Smooth muscle cell (in vitro differentiated cells): ENCODE measurements around the gene RERGL. TPM values are rescaled to one million over a fixed set of nuclear protein-coding genes. Genes with fewer than 3 reads are reported as not detected.

Source experiments
- DNase-seq: peaks from one replicate; lab custom pipeline; 2025; ENCODE audit not compliant: unreplicated experiment; lab: John Stamatoyannopoulos, UW
- H2AFZ ChIP-seq: fragments of 200-600 bp; sonication (generic); 2 replicates; pipeline ENCODE4 v1.6.0; 2016; ENCODE audit warnings: antibody characterized with exemption, low read depth, mild to moderate bottlenecking
- H3F3A ChIP-seq: fragments of 200-600 bp; sonication (generic); 2 replicates; pipeline ENCODE4 v1.6.0; 2017; ENCODE audit warnings: antibody characterized with exemption, low read depth
- H3K27ac ChIP-seq: fragments of 200-600 bp; sonication (generic); 2 replicates; pipeline ENCODE4 v1.5.1; 2016; ENCODE audit warnings: low read depth, mild to moderate bottlenecking
- H3K27me3 ChIP-seq: fragments of 200-600 bp; sonication (generic); 2 replicates; pipeline ENCODE4 v1.6.1; 2016; ENCODE audit warnings: low read depth, mild to moderate bottlenecking
- H3K36me3 ChIP-seq: fragments of 200-600 bp; sonication (generic); 2 replicates; pipeline ENCODE4 v1.5.1; 2016; ENCODE audit warnings: low read depth
- H3K4me1 ChIP-seq: fragments of 200-600 bp; sonication (generic); 2 replicates; pipeline ENCODE4 v1.5.1; 2016; ENCODE audit warnings: low read depth
- H3K4me2 ChIP-seq: fragments of 200-600 bp; sonication (generic); 2 replicates; pipeline ENCODE4 v1.6.0; 2016; ENCODE audit warnings: mild to moderate bottlenecking
- H3K4me3 ChIP-seq: fragments of 200-600 bp; sonication (generic); 2 replicates; pipeline ENCODE4 v1.5.1; 2016; ENCODE audit warnings: mild to moderate bottlenecking
- H3K79me2 ChIP-seq: fragments of 200-600 bp; sonication (generic); 2 replicates; pipeline ENCODE4 v1.6.0; 2016; ENCODE audit warnings: low read depth, mild to moderate bottlenecking
- H3K9ac ChIP-seq: fragments of 200-600 bp; sonication (generic); 2 replicates; pipeline ENCODE4 v1.6.0; 2016; ENCODE audit warnings: low read depth
- H3K9me3 ChIP-seq: fragments of 200-600 bp; sonication (generic); replicated peaks from 2 replicates; pipeline ENCODE4 v1.5.1; 2016; ENCODE audit warnings: low read depth
- H4K20me1 ChIP-seq: fragments of 200-600 bp; sonication (generic); 2 replicates; pipeline ENCODE4 v1.6.0; 2016; ENCODE audit warnings: low read depth
- CTCF ChIP-seq: fragments of 200-600 bp; sonication (generic); IDR thresholded peaks from 2 replicates; pipeline ENCODE4 v1.5.1; 2017; ENCODE audit warnings: borderline replicate concordance, mild to moderate bottlenecking, antibody characterized with exemption; ENCODE audit not compliant: insufficient read depth, poor library complexity, severe bottlenecking
- WGBS: methylation state at CpG from one replicate; pipeline ENCODE4 v1.1.7; 2016; ENCODE audit warnings: low lambda C conversion rate; 5-methylcytosine and 5-hydroxymethylcytosine counted together
- polyA plus RNA-seq: library from polyadenylated mRNA; unstranded; fragments of >200 nt; fragmentation: Nextera tagmentation; extraction: Ambion mirVana; gene quantifications from 2 replicates; pipeline ENCODE4 v1.2.1, GENCODE V29; 2016
- total RNA-seq: library from RNA; depleted of rRNA; stranded (reverse); fragments of >200 nt; gene quantifications from 2 replicates; pipeline ENCODE4 v1.2.3, GENCODE V29; 2014

RERGL gene
- total and polyA plus RNA-seq, 2 experiments from 2014 or later: not detected

GRCh38 chr12:18103624-18104023 lies 13.6 kb upstream of the RERGL start:
- H4K20me1 ChIP-seq: no peaks in the 10 kb centered on the region
- no peaks in the 10 kb centered on the region for H3K9me3 ChIP-seq
- H3K27me3 ChIP-seq: no peaks in the 10 kb centered on the region
- no peak overlapping the region for H3K27ac ChIP-seq
- H3K4me3 ChIP-seq: no peak overlapping the region
- H3K4me2 ChIP-seq: no peak overlapping the region
- 86% methylated on average over 2 of the region's 2 CpGs for WGBS
- TF ChIP-seq CTCF: no peak
- no peaks in the 10 kb centered on the region for H3K36me3 ChIP-seq
- H3K4me1 ChIP-seq: no peaks in the 10 kb centered on the region
- H3K79me2 ChIP-seq: no peaks in the 10 kb centered on the region
- H3K9ac ChIP-seq: no peak overlapping the region
- H3F3A ChIP-seq: no peaks in the 10 kb centered on the region
- DNase-seq: no peak
- H2AFZ ChIP-seq: no peak overlapping the region

- Histone ChIP-seq H3K4me3 (no peak overlapping the region), H2AFZ (no peak overlapping the region), H3K4me1 (no peaks in the 10 kb centered on the region), H3K9ac (no peak overlapping the region), H3K27ac (no peak overlapping the region), H3F3A (no peaks in the 10 kb centered on the region), H3K79me2 (no peaks in the 10 kb centered on the region), H3K27me3 (no peaks in the 10 kb centered on the region), H3K4me2 (no peak overlapping the region), H4K20me1 (no peaks in the 10 kb centered on the region), H3K9me3 (no peaks in the 10 kb centered on the region), H3K36me3 (no peaks in the 10 kb centered on the region)
- TF ChIP-seq CTCF: no peak
- DNase-seq: no peak
- 81% methylated on average over 2 of the region's 2 CpGs for WGBS
Measured at GRCh38 chr12:18101043-18101442, 11.1 kb upstream of the RERGL start.

DNA sequence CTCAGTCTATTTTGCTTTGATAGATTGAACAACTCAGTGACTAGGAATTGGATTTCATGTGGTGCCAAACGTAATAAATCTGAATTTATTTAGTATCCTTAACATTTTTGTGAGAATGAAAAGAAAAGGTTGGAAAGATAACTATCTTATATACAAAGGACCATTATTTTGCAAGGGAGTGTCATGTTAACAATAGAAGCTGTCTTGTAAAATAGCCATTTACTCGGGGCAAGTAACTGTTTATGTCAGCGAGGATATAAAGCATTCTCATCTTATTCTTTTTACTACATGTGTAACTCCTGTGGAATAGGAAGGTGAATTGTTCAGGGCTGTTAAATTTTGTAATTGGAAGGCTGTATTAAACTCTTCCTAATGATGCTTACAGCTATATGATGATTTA lies 5.9 kb downstream of the RERGL start:
- WGBS: 78% methylated on average over 3 of the region's 3 CpGs
- Histone ChIP-seq H4K20me1 (no peaks in the 10 kb centered on the region), H3K4me2 (no peak overlapping the region), H2AFZ (no peak overlapping the region), H3K27me3 (no peaks in the 10 kb centered on the region), H3F3A (no peaks in the 10 kb centered on the region), H3K27ac (no peak overlapping the region), H3K9me3 (no peaks in the 10 kb centered on the region), H3K79me2 (no peaks in the 10 kb centered on the region), H3K9ac (no peak overlapping the region), H3K4me1 (no peaks in the 10 kb centered on the region), H3K4me3 (no peak overlapping the region), H3K36me3 (no peaks in the 10 kb centered on the region)
- TF ChIP-seq CTCF: no peak
- DNase-seq: no peak

DNA sequence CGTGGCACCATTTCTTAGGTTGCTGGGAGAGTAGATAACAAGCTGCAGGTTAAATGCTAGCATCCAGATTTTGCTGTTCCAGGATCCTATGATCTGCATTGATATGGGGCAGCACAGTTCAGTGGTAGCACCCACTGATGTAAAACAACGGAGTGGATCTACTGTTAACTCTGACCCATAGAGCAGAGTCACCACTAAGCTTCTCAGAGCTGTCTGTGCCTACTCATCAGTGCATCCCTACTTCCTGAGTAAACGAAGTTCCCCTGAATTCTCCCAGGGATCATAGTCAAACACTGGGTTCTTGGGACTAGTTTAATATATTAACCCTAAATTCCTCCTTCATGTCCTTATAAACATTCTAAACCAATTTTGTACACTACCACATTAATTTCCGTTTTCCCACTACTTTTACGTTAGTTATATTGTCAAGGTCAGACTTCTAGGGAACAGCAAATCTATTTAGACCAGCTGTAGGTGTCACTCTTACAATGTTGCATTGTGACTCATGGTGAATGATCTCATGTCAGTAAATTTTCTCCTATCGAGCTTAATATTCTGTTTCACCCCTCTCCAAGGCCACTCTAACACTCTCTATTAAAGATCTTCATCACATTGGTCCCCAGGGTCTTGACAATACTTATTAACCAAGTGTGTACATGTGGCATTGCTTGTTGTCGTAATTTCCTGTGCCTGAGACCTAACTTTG lies 10.3 kb downstream of the RERGL start:
- 79% methylated on average over 7 of the region's 7 CpGs for WGBS
- H3K4me1 ChIP-seq: no peaks in the 10 kb centered on the region
- no peaks in the 10 kb centered on the region for H3K36me3 ChIP-seq

More for the DNA sequence above, 10.3 kb downstream of the RERGL start:
- Histone ChIP-seq H3K9ac (no peak overlapping the region), H4K20me1 (no peaks in the 10 kb centered on the region), H3K27me3 (no peaks in the 10 kb centered on the region), H3K4me3 (no peak overlapping the region), H3F3A (no peaks in the 10 kb centered on the region), H3K27ac (no peak overlapping the region), H3K9me3 (no peaks in the 10 kb centered on the region), H3K79me2 (no peaks in the 10 kb centered on the region), H3K4me2 (no peak overlapping the region), H2AFZ (no peak overlapping the region)
- no peak for TF ChIP-seq CTCF
- DNase-seq: no peak
